IMR-90 (cell line): ENCODE results near the gene UCP3.

Source experiments
- CEBPB ChIP-seq: IDR thresholded peaks from 2 replicates; pipeline ENCODE4 v1.6.1; 2012; ENCODE audit warnings: low read depth, low read length, improper control_type of control experiment
- FOS ChIP-seq: fragments of 150-350 bp; IDR thresholded peaks from 2 replicates; pipeline ENCODE4 v1.6.1; 2016; ENCODE audit warnings: low read depth, low read length
- MAFK ChIP-seq: IDR thresholded peaks from 2 replicates; pipeline ENCODE4 v1.6.1; 2012; ENCODE audit warnings: low read depth, low read length, improper control_type of control experiment
- NFE2L2 ChIP-seq: fragments of 150-350 bp; IDR thresholded peaks from 2 replicates; pipeline ENCODE4 v1.6.1; 2016; ENCODE audit warnings: low read depth, mild to moderate bottlenecking, low read length
- POLR2A ChIP-seq: IDR thresholded peaks from 2 replicates; pipeline ENCODE4 v1.6.1; 2012; ENCODE audit warnings: mild to moderate bottlenecking, low read depth, low read length
- RAD21 ChIP-seq: IDR thresholded peaks from 2 replicates; pipeline ENCODE4 v1.6.1; 2012; ENCODE audit warnings: low read length, improper control_type of control experiment
- RCOR1 ChIP-seq: IDR thresholded peaks from 2 replicates; pipeline ENCODE4 v1.6.1; 2012; ENCODE audit warnings: mild to moderate bottlenecking, low read length, improper control_type of control experiment; ENCODE audit not compliant: insufficient replicate concordance
- RFX5 ChIP-seq: IDR thresholded peaks from 2 replicates; pipeline ENCODE4 v1.8.0; 2012; ENCODE audit warnings: low read depth, mild to moderate bottlenecking, low read length, moderate library complexity
- TF ChIP-seq, protein P1 (sequence below): conservative IDR thresholded peaks from 2 replicates; pipeline ENCODE4 v1.5.1; 2012; ENCODE audit warnings: mild to moderate bottlenecking, low read depth, low read length, improper control_type of control experiment

DNA sequence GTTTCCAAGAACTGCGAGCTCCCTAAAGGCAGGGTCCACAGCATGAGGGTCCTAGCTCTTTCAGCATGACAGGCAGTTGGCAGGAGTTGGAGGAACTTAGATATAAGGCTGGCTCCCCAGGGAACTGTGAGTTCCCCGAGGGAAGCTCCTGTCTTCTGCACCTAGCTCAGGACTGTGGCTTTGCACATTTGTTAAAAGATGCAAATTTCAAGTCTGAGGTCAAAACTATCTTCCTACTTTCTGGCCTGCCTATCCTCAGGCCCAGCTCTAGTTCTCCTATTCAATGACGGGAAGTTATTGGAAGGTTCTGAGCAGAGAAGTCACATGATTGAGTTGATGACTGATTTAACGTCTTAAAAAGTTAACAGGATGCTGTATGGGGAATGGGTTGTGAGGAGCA, 11.7 kb upstream of the UCP3 start:
- TF ChIP-seq CEBPB: no peak
- TF ChIP-seq, protein P1, sequence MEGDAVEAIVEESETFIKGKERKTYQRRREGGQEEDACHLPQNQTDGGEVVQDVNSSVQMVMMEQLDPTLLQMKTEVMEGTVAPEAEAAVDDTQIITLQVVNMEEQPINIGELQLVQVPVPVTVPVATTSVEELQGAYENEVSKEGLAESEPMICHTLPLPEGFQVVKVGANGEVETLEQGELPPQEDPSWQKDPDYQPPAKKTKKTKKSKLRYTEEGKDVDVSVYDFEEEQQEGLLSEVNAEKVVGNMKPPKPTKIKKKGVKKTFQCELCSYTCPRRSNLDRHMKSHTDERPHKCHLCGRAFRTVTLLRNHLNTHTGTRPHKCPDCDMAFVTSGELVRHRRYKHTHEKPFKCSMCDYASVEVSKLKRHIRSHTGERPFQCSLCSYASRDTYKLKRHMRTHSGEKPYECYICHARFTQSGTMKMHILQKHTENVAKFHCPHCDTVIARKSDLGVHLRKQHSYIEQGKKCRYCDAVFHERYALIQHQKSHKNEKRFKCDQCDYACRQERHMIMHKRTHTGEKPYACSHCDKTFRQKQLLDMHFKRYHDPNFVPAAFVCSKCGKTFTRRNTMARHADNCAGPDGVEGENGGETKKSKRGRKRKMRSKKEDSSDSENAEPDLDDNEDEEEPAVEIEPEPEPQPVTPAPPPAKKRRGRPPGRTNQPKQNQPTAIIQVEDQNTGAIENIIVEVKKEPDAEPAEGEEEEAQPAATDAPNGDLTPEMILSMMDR: no peak
- no peak for TF ChIP-seq POLR2A
- TF ChIP-seq RAD21: no peak
- TF ChIP-seq RFX5: no peak
- no peak for TF ChIP-seq NFE2L2
- TF ChIP-seq RCOR1: no peak
- no peak for TF ChIP-seq MAFK
- no peak for TF ChIP-seq FOS
